Neural progenitor cell (in vitro differentiated cells): Measurements from ENCODE around the gene PAXX. TPM values are rescaled to one million over a fixed set of nuclear protein-coding genes. Genes with fewer than 3 reads are reported as not detected.

Experiments used
- DNase-seq: peaks from one replicate; pipeline ENCODE4 v3.0.0-alpha.2; 2016; ENCODE audit warnings: low spot score
- H2AFZ ChIP-seq: fragments of 200-600 bp; sonication (generic); replicated peaks from 2 replicates; pipeline ENCODE4 v1.6.1; 2016; ENCODE audit warnings: antibody characterized with exemption
- H3F3A ChIP-seq: fragments of 200-600 bp; sonication (generic); 2 replicates; pipeline ENCODE4 v1.6.1; 2016; ENCODE audit warnings: antibody characterized with exemption, low read depth
- H3K27ac ChIP-seq: fragments of 200-600 bp; sonication (generic); 2 replicates; pipeline ENCODE4 v1.5.1; 2016; ENCODE audit warnings: mild to moderate bottlenecking
- H3K27me3 ChIP-seq: fragments of 200-600 bp; sonication (generic); 2 replicates; pipeline ENCODE4 v1.6.1; 2016; ENCODE audit warnings: mild to moderate bottlenecking, moderate library complexity
- H3K36me3 ChIP-seq: fragments of 200-600 bp; sonication (generic); 2 replicates; pipeline ENCODE4 v1.5.1; 2016
- H3K4me1 ChIP-seq: fragments of 200-600 bp; sonication (generic); 2 replicates; pipeline ENCODE4 v1.6.1; 2016; ENCODE audit warnings: mixed run types
- H3K4me2 ChIP-seq: fragments of 200-600 bp; sonication (generic); 2 replicates; pipeline ENCODE4 v1.6.1; 2016
- H3K4me3 ChIP-seq: fragments of 200-600 bp; sonication (generic); 2 replicates; pipeline ENCODE4 v1.5.1; 2016
- H3K79me2 ChIP-seq: fragments of 200-600 bp; sonication (generic); 2 replicates; pipeline ENCODE4 v1.6.1; 2016; ENCODE audit warnings: low read depth
- H3K9ac ChIP-seq: fragments of 200-600 bp; sonication (generic); 2 replicates; pipeline ENCODE4 v1.6.1; 2016
- H3K9me3 ChIP-seq: fragments of 200-600 bp; sonication (generic); 2 replicates; pipeline ENCODE4 v1.5.1; 2016; ENCODE audit warnings: low read depth
- H4K20me1 ChIP-seq: fragments of 200-600 bp; sonication (generic); 2 replicates; pipeline ENCODE4 v1.6.1; 2016; ENCODE audit warnings: low read depth
- H3K27ac Mint-ChIP-seq: 3 replicates; pipeline ENCODE4 v1.8.0; 2021; ENCODE audit warnings: mixed read lengths
- H3K27me3 Mint-ChIP-seq: 2 replicates; pipeline ENCODE4 v1.8.0; 2022; ENCODE audit warnings: low read depth, mild to moderate bottlenecking, inconsistent platforms, moderate library complexity, mixed read lengths; ENCODE audit not compliant: insufficient read depth
- H3K36me3 Mint-ChIP-seq: 3 replicates; pipeline ENCODE4 v1.8.0; 2021; ENCODE audit warnings: mixed read lengths
- H3K4me1 Mint-ChIP-seq: 3 replicates; pipeline ENCODE4 v1.8.0; 2021; ENCODE audit warnings: mixed read lengths
- H3K4me3 Mint-ChIP-seq: 3 replicates; pipeline ENCODE4 v1.8.0; 2021; ENCODE audit warnings: mild to moderate bottlenecking, moderate library complexity, mixed read lengths
- H3K9me3 Mint-ChIP-seq: 3 replicates; pipeline ENCODE4 v1.8.0; 2020; ENCODE audit warnings: mixed read lengths
- EZH2 ChIP-seq: fragments of 200-600 bp; sonication (generic); IDR thresholded peaks from 2 replicates; pipeline ENCODE4 v1.6.1; 2017; ENCODE audit warnings: antibody characterized with exemption, mild to moderate bottlenecking, moderate library complexity
- EZH2phosphoT487 ChIP-seq: fragments of 200-600 bp; sonication (generic); IDR thresholded peaks from 2 replicates; pipeline ENCODE4 v1.6.1; 2017; ENCODE audit warnings: antibody characterized with exemption
- total RNA-seq: library from RNA; depleted of rRNA; stranded (reverse); fragments of >200 nt; gene quantifications from 2 replicates; pipeline ENCODE4 v1.2.3, GENCODE V29; 2015; ENCODE audit warnings: low replicate concordance
- TF ChIP-seq, protein P1 (sequence below): fragments of 200-600 bp; sonication (generic); IDR thresholded peaks from 2 replicates; pipeline ENCODE4 v1.5.1; 2017; ENCODE audit warnings: antibody characterized with exemption, mild to moderate bottlenecking

PAXX gene
- total RNA-seq, 1 donor from 2014 or later, result 31.5 TPM

DNA sequence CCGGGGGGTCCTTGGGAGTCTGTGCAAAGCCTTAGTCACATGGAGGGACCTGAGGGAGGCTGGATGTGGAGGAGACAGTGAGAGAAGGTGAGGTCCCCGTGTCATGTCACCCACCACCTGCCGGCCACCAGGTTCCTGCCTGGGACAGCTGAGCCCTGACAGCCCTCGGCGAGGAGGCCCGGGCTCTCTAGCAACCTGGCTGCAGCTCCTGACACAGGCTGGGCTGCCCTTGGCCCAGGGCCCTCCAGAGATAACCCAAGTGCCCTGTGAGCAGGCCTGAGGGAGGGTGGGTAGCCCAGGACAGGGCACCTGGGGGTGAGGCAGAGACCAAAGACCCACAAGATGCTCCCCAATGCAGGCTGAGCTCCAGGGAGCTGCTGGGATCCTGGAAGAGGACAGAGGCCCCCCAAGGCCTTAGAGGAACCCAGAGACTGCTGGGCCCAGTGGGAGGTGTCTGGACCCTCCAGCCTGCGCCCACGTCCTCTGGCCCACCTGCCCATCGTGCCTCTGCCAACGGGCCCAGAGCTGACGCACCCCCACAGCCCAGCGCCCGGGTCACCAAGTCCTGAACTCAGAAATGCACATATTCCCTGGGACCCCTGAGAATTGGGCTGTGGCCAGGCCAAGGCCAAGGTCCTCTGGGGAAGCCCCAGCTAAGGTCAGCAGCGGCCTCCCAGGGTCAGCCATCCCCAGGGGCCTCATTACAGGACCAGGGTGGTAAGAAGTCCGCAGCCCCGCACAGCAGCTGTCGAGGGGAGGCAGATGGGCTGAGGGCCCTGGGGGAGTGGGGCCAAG is 23.7 kb upstream of the PAXX start:
- H3K4me3 ChIP-seq, result no peak overlapping the region
- no peak overlapping the region for H3K4me2 ChIP-seq
- no peak for DNase-seq
- Mint-ChIP-seq H3K27ac (no peak overlapping the region), H3K4me3 (no peak overlapping the region), H3K9me3 (no peaks in the 10 kb centered on the region), H3K4me1 (peaks cover 13% of the 10 kb centered on the region), H3K27me3 (peaks cover 4% of the 10 kb centered on the region), H3K36me3 (no peaks in the 10 kb centered on the region)
- no peaks in the 10 kb centered on the region for H4K20me1 ChIP-seq
- H3K9me3 ChIP-seq, result no peaks in the 10 kb centered on the region
- H3K4me1 ChIP-seq, result peaks cover 6% of the 10 kb centered on the region
- TF ChIP-seq EZH2 (no peak), EZH2phosphoT487 (no peak)
- TF ChIP-seq, protein P1, sequence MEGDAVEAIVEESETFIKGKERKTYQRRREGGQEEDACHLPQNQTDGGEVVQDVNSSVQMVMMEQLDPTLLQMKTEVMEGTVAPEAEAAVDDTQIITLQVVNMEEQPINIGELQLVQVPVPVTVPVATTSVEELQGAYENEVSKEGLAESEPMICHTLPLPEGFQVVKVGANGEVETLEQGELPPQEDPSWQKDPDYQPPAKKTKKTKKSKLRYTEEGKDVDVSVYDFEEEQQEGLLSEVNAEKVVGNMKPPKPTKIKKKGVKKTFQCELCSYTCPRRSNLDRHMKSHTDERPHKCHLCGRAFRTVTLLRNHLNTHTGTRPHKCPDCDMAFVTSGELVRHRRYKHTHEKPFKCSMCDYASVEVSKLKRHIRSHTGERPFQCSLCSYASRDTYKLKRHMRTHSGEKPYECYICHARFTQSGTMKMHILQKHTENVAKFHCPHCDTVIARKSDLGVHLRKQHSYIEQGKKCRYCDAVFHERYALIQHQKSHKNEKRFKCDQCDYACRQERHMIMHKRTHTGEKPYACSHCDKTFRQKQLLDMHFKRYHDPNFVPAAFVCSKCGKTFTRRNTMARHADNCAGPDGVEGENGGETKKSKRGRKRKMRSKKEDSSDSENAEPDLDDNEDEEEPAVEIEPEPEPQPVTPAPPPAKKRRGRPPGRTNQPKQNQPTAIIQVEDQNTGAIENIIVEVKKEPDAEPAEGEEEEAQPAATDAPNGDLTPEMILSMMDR, result no peak
- no peaks in the 10 kb centered on the region for H3F3A ChIP-seq
- no peaks in the 10 kb centered on the region for H3K79me2 ChIP-seq
- H3K27ac ChIP-seq, result no peak overlapping the region
- no peaks in the 10 kb centered on the region for H3K36me3 ChIP-seq
- no peak overlapping the region for H3K9ac ChIP-seq
- H2AFZ ChIP-seq, result no peak overlapping the region
- H3K27me3 ChIP-seq, result no peaks in the 10 kb centered on the region

DNA sequence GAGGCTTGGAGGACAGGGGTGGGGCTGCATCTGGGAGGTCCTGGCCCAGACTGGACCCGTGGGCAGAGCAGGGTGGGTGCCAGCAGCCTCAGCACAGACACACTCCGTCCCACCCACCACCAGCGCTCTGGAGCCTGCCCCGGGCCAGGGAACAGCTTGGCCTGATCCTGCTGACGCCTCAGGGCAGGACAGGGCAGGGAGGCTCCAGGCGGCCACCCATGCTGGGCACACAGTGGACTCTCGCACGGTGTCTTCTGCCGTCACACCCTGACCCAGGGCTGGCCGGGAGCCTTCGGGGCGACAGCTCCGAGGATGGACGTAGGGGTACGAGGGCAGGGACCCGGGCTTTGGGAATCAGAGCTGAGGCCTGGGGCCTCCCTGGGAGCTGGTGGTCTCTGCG is 23.1 kb upstream of the PAXX start:
- H3K27me3 Mint-ChIP-seq, result peaks cover 4% of the 10 kb centered on the region
- H3K4me1 Mint-ChIP-seq, result peaks cover 13% of the 10 kb centered on the region
- TF ChIP-seq EZH2, result no peak
- TF ChIP-seq, protein P1, result no peak
- TF ChIP-seq EZH2phosphoT487, result no peak
- H3K79me2 ChIP-seq, result no peaks in the 10 kb centered on the region
- H3K9ac ChIP-seq, result no peak overlapping the region
- H3K27ac ChIP-seq, result no peak overlapping the region
- no peak overlapping the region for H3K4me3 Mint-ChIP-seq
- H3K9me3 ChIP-seq, result no peaks in the 10 kb centered on the region
- H3K36me3 Mint-ChIP-seq, result no peaks in the 10 kb centered on the region
- H3K27me3 ChIP-seq, result no peaks in the 10 kb centered on the region
- no peak overlapping the region for H3K4me2 ChIP-seq
- H3F3A ChIP-seq, result no peaks in the 10 kb centered on the region
- H3K9me3 Mint-ChIP-seq, result no peaks in the 10 kb centered on the region
- no peak overlapping the region for H3K27ac Mint-ChIP-seq
- H3K4me3 ChIP-seq, result no peak overlapping the region
- H3K4me1 ChIP-seq, result peaks cover 6% of the 10 kb centered on the region
- no peaks in the 10 kb centered on the region for H3K36me3 ChIP-seq
- no peaks in the 10 kb centered on the region for H4K20me1 ChIP-seq
- DNase-seq, result no peak
- no peak overlapping the region for H2AFZ ChIP-seq

DNA sequence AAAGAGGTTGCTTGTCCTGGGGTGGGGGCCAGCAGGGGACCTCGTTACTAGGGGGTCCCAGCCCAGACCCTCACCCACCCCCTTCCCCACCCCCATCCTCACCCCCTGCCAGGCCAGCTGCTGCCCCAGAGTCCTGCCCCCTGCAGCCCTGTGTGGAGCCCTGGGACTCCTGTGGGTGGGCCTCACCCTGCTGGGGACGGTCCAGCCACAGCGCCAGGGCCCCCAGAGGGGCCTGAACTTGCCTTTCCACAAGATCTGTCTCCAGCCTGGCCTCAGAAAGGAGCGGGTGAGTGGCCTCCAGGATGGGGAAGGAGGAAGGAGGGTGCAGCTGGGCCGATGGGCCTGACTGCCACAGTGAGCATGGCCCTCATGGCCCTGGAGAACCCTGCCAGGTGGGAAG is 22.4 kb upstream of the PAXX start:
- Mint-ChIP-seq H3K9me3 (no peaks in the 10 kb centered on the region), H3K27ac (no peak overlapping the region)

More for the DNA sequence above, 22.4 kb upstream of the PAXX start:
- H3K4me2 ChIP-seq, result no peak overlapping the region
- no peak overlapping the region for H3K27ac ChIP-seq
- H3K4me1 ChIP-seq, result peaks cover 6% of the 10 kb centered on the region
- DNase-seq, result no peak
- Mint-ChIP-seq H3K36me3 (no peaks in the 10 kb centered on the region), H3K27me3 (peaks cover 4% of the 10 kb centered on the region), H3K4me1 (peaks cover 11% of the 10 kb centered on the region), H3K4me3 (no peak overlapping the region)
- no peaks in the 10 kb centered on the region for H3K27me3 ChIP-seq
- H2AFZ ChIP-seq, result no peak overlapping the region
- TF ChIP-seq, protein P1, result no peak
- no peak for TF ChIP-seq EZH2phosphoT487
- TF ChIP-seq EZH2, result no peak
- H3K79me2 ChIP-seq, result no peaks in the 10 kb centered on the region
- H3K9ac ChIP-seq, result no peak overlapping the region
- no peak overlapping the region for H3K4me3 ChIP-seq
- no peaks in the 10 kb centered on the region for H4K20me1 ChIP-seq
- H3K36me3 ChIP-seq, result no peaks in the 10 kb centered on the region
- H3F3A ChIP-seq, result no peaks in the 10 kb centered on the region
- H3K9me3 ChIP-seq, result no peaks in the 10 kb centered on the region
